ENCODE measurements around the gene HARS1. TPM values are rescaled to one million over a fixed set of nuclear protein-coding genes. Genes with fewer than 3 reads are reported as not detected.

HARS1 gene
- total and polyA plus RNA-seq, 10 of the 15 experiments (the other 5 are each of a cell fraction or from before 2014, with no cell fraction given), result 12.0 to 93.8 (median 76.9) TPM

- TF ChIP-seq NKRF (conservative IDR thresholded peaks at IDR 0.05), result peak; percentile 69
- no peak for TF ChIP-seq USF2 (IDR thresholded peaks at IDR 0.05; ENCODE audit: borderline replicate concordance, low read depth, low read length)
- TF ChIP-seq CBFB (IDR thresholded peaks at IDR 0.05; ENCODE audit: low read depth), result peak; percentile 79; the same call in 1 of the 2 replicates
- no peak for TF ChIP-seq RAD21 (IDR thresholded peaks at IDR 0.05; ENCODE audit: insufficient read depth, low read depth, low read length)
- no peak for TF ChIP-seq FOXK2 (IDR thresholded peaks at IDR 0.05)
These were observed 26.6 kb downstream of the HARS1 start, which contains the start of gene WDR55 (continued) for GRCh38 chr5:140664359-140665119.

GRCh38 chr5:140664030-140664358, 27.2 kb downstream of the HARS1 start:
- Histone ChIP-seq H3K9ac (ENCODE audit: control insufficient read depth, insufficient read depth, low read length) (peak overlapping the region; percentile 82), H4K20me1 (ENCODE audit: control insufficient read depth, insufficient read depth) (no peaks in the 10 kb centered on the region), H3K79me2 (ENCODE audit: control insufficient read depth, insufficient read depth, low read length) (peaks cover 31% of the 10 kb centered on the region), H3K4me3 (peak overlapping the region; percentile 96), H3K9me3 (replicated peaks; ENCODE audit: control insufficient read depth, insufficient read depth, low read length) (no peaks in the 10 kb centered on the region), H3K36me3 (ENCODE audit: control insufficient read depth in 2 of 2, insufficient read depth in 2 of 2, low read length in 1 of 2) (peaks cover 17% of the 10 kb centered on the region in 2 experiments), H2AFZ (ENCODE audit: control insufficient read depth, low read depth, low read length) (no peak overlapping the region), H3K27ac (ENCODE audit: control insufficient read depth, insufficient read depth) (peak overlapping the region; percentile 85), H3K4me2 (ENCODE audit: control insufficient read depth, insufficient read depth) (peak overlapping the region; percentile 52), H3K4me1 (ENCODE audit: control insufficient read depth, insufficient read depth, low read length) (no peaks in the 10 kb centered on the region), H3K27me3 (replicated peaks in 1 of 2; ENCODE audit: control insufficient read depth in 2 of 2, insufficient read depth in 2 of 2, low read length in 1 of 2) (no peaks in the 10 kb centered on the region)
- CTCF ChIA-PET, result interaction anchor here (0.9 to 2.1 kb wide), 2 partner anchors 11 to 312 kb away, joined by 3 to 5 read pairs; no protein-coding TSS in a partner anchor
- SMC1A ChIA-PET (ENCODE audit: uncharacterized antibody, unreplicated experiment), result interaction anchor here (1.3 to 2.8 kb wide), 2 partner anchors 8 to 16 kb away, joined by 4 to 12 read pairs; partner anchors contain the start of genes IK and NDUFA2
- FAIRE-seq (no peak), ATAC-seq (no peak), DNase-seq (ENCODE audit: low read depth, low spot score) (no peak)
- WGBS (ENCODE audit: insufficient coverage, insufficient replicate concordance, low lambda C conversion rate, missing lambda C conversion rate), result 57% methylated on average over 18 of the region's 18 CpGs
- in situ Hi-C loops (cut with MboI) (no loop called here), intact Hi-C loops (cut with micrococcal nuclease; ENCODE audit: unreplicated experiment) (loop anchor here (1.0 to 2.0 kb wide), 2 partner anchors 55 to 100 kb away; partner anchors contain the start of genes APBB3 and SLC35A4)
- RAD21 ChIA-PET (ENCODE audit: unreplicated experiment), result no interaction called here
- POLR2A ChIA-PET, result interaction anchor here (0.6 to 2.3 kb wide), 4 partner anchors 17 to 263 kb away, joined by 3 to 12 read pairs (median 4); partner anchors contain the start of genes HARS1, HARS2 and NDUFA2
- no TSS peak for BruUV-seq (replicated peaks)
- TF ChIP-seq POLR2AphosphoS2 (IDR thresholded peaks at IDR 0.05; ENCODE audit: low read depth, low read length) (no peak), HDGF (IDR thresholded peaks at IDR 0.05) (no peak), YBX1 (IDR thresholded peaks at IDR 0.05) (no peak), MLLT1 (IDR thresholded peaks at IDR 0.05) (0 out of 2 replicates have a peak, but pooled peaks have one; percentile 11), SPI1 (IDR thresholded peaks at IDR 0.05; ENCODE audit: borderline replicate concordance, insufficient read depth, low read depth, low read length) (no peak), SIX5 (IDR thresholded peaks at IDR 0.05; ENCODE audit: low read depth, low read length, severe bottlenecking) (no peak), PBX3 (IDR thresholded peaks at IDR 0.05; ENCODE audit: insufficient replicate concordance, low read depth, low read length) (no peak)

All from GM12878 (cell line).